ENCODE results near the gene BCOR. TPM values are rescaled to one million over a fixed set of nuclear protein-coding genes. Genes with fewer than 3 reads are reported as not detected.

Gene BCOR
- total and polyA plus RNA-seq, 4 donors: 5.6 to 23.0 (median 11.0) TPM

- DNase-seq (ENCODE audit: low spot score): no peak
- TF ChIP-seq JUND (IDR thresholded peaks at IDR 0.05) (no peak), ATF3 (IDR thresholded peaks at IDR 0.05) (no peak), YY1 (IDR thresholded peaks at IDR 0.05) (no peak), CTCF (IDR thresholded peaks at IDR 0.05; ENCODE audit: low read depth, low read length, missing input control) (no peak), NR2F2 (IDR thresholded peaks at IDR 0.05) (no peak), RXRA (IDR thresholded peaks at IDR 0.05) (peak in 1 of 2 donors; percentile 29), ZBTB33 (IDR thresholded peaks at IDR 0.05) (no peak), REST (IDR thresholded peaks at IDR 0.05) (no peak), SP1 (IDR thresholded peaks at IDR 0.05) (no peak), HNF4A (conservative IDR thresholded peaks at IDR 0.05) (peak in 1 of 2 donors; percentile 43), TAF1 (conservative IDR thresholded peaks at IDR 0.05) (no peak), FOXA2 (IDR thresholded peaks at IDR 0.05) (no peak)
- H3K27ac ChIP-seq (ENCODE audit: low read depth in 1 of 2, low read length in 2 of 2): no peak overlapping the region
These were observed 6.8 kb downstream of the BCOR start for GRCh38 chrX:40090961-40091360.

GRCh38 chrX:40090050-40090804 lies 7.5 kb downstream of the BCOR start:
- WGBS: 5% methylated on average over 63 of the region's 63 CpGs
- TF ChIP-seq GABPA (IDR thresholded peaks at IDR 0.05 in 1 of 2, conservative IDR thresholded peaks at IDR 0.05 in 1 of 2) (no peak), ZBTB33 (IDR thresholded peaks at IDR 0.05) (no peak), EGR1 (IDR thresholded peaks at IDR 0.05; ENCODE audit: low read depth in 2 of 2) (peak in 1 of 2 donors; percentile 13)
- Histone ChIP-seq H3K36me3 (ENCODE audit: control insufficient read depth in 4 of 4, insufficient read depth in 3 of 4, low read depth in 1 of 4, low read length in 3 of 4) (no peaks in the 10 kb centered on the region), H3K27me3 (ENCODE audit: control insufficient read depth in 4 of 4, insufficient read depth in 4 of 4, low read length in 3 of 4) (no peaks in the 10 kb centered on the region), H3K4me1 (ENCODE audit: control insufficient read depth in 4 of 4, insufficient read depth in 4 of 4, low read length in 3 of 4) (peaks cover 26 to 69% (median 34%) of the 10 kb centered on the region in 4 donors), H3K9me3 (ENCODE audit: control insufficient read depth in 4 of 4, low read length in 3 of 4) (no peaks in the 10 kb centered on the region), H3K9ac (ENCODE audit: low read depth in 1 of 2, low read length in 2 of 2) (no peak overlapping the region), H3K27ac (ENCODE audit: low read depth in 1 of 2, low read length in 2 of 2) (peak overlapping the region in 1 of 2 donors; percentile 42), H3K4me3 (ENCODE audit: low read depth in 1 of 3, low read length in 3 of 3) (peak overlapping the region in 2 of 3 donors; percentile 16 to 48)
- no peak for DNase-seq (ENCODE audit: low spot score)

More at GRCh38 chrX:40090961-40091360, 6.8 kb downstream of the BCOR start:
- no peak overlapping the region for H3K9ac ChIP-seq (ENCODE audit: low read depth in 1 of 2, low read length in 2 of 2)
- H3K4me3 ChIP-seq (ENCODE audit: low read depth in 1 of 3, low read length in 3 of 3): no peak overlapping the region
- H3K27me3 ChIP-seq (ENCODE audit: control insufficient read depth in 4 of 4, insufficient read depth in 4 of 4, low read length in 3 of 4): no peaks in the 10 kb centered on the region
- WGBS: 46% methylated on average over 7 of the region's 7 CpGs
- no peaks in the 10 kb centered on the region for H3K9me3 ChIP-seq (ENCODE audit: control insufficient read depth in 4 of 4, low read length in 3 of 4)
- H3K36me3 ChIP-seq (ENCODE audit: control insufficient read depth in 4 of 4, insufficient read depth in 3 of 4, low read depth in 1 of 4, low read length in 3 of 4): no peaks in the 10 kb centered on the region
- H3K4me1 ChIP-seq (ENCODE audit: control insufficient read depth in 4 of 4, insufficient read depth in 4 of 4, low read length in 3 of 4): peaks cover 22 to 64% (median 32%) of the 10 kb centered on the region in 4 donors
